H54 (cell line): ENCODE results near the gene TMUB1.

Experiments
- DNase-seq: peaks from one replicate; pipeline ENCODE4 v3.0.0; 2011; ENCODE audit warnings: low spot score, mixed read lengths; ENCODE audit not compliant: insufficient read length
- FAIRE-seq: peaks from 3 replicates; lab custom pipeline; 2011; peaks lifted over from hg19 to GRCh38; lab: Jason Lieb, UNC
- POLR2A ChIP-seq: IDR thresholded peaks from 2 replicates; pipeline ENCODE4 v1.6.1; 2011; ENCODE audit warnings: low read depth, mild to moderate bottlenecking, low read length

The TMUB1 gene

GRCh38 chr7:151104411-151105235, 21.3 kb upstream of the TMUB1 start:
- no peak for TF ChIP-seq POLR2A
- FAIRE-seq (no peak), DNase-seq (no peak)

- TF ChIP-seq POLR2A = no peak
- DNase-seq (no peak), FAIRE-seq (no peak)
Observed at GRCh38 chr7:151103973-151104372, 20.7 kb upstream of the TMUB1 start.

GRCh38 chr7:151102991-151103390, 19.7 kb upstream of the TMUB1 start:
- FAIRE-seq (no peak), DNase-seq (no peak)
- no peak for TF ChIP-seq POLR2A

- no peak for FAIRE-seq
- no peak for DNase-seq
Observed at GRCh38 chr7:151101621-151102396, 18.5 kb upstream of the TMUB1 start.

GRCh38 chr7:151100921-151101320, 17.6 kb upstream of the TMUB1 start:
- DNase-seq (no peak), FAIRE-seq (no peak)
- no peak for TF ChIP-seq POLR2A

More at GRCh38 chr7:151101621-151102396, 18.5 kb upstream of the TMUB1 start:
- TF ChIP-seq POLR2A = no peak

GRCh38 chr7:151099486-151100211, 16.4 kb upstream of the TMUB1 start:
- no peak for FAIRE-seq

GRCh38 chr7:151095828-151096475, 12.7 kb upstream of the TMUB1 start:
- no peak for TF ChIP-seq POLR2A
- FAIRE-seq (no peak), DNase-seq (no peak)

More at GRCh38 chr7:151099486-151100211, 16.4 kb upstream of the TMUB1 start:
- no peak for TF ChIP-seq POLR2A
- no peak for DNase-seq

GRCh38 chr7:151095123-151095797, 12.0 kb upstream of the TMUB1 start:
- TF ChIP-seq POLR2A = no peak
- no peak for DNase-seq
- no peak for FAIRE-seq

GRCh38 chr7:151094675-151095074, 11.4 kb upstream of the TMUB1 start:
- DNase-seq (no peak), FAIRE-seq (no peak)
- no peak for TF ChIP-seq POLR2A

- TF ChIP-seq POLR2A = no peak
- no peak for FAIRE-seq
- no peak for DNase-seq
Observed at GRCh38 chr7:151093748-151094147, 10.5 kb upstream of the TMUB1 start.

- no peak for DNase-seq
- FAIRE-seq = no peak
- TF ChIP-seq POLR2A = no peak
Observed at GRCh38 chr7:151091988-151092387, 8.7 kb upstream of the TMUB1 start.

GRCh38 chr7:151091431-151091830, 8.1 kb upstream of the TMUB1 start:
- DNase-seq (no peak), FAIRE-seq (no peak)
- TF ChIP-seq POLR2A = no peak

- no peak for FAIRE-seq
- no peak for TF ChIP-seq POLR2A
- no peak for DNase-seq
Observed at GRCh38 chr7:151091003-151091402, 7.7 kb upstream of the TMUB1 start.
